ENCODE results near the gene PVALEF.

Gene PVALEF

DNA sequence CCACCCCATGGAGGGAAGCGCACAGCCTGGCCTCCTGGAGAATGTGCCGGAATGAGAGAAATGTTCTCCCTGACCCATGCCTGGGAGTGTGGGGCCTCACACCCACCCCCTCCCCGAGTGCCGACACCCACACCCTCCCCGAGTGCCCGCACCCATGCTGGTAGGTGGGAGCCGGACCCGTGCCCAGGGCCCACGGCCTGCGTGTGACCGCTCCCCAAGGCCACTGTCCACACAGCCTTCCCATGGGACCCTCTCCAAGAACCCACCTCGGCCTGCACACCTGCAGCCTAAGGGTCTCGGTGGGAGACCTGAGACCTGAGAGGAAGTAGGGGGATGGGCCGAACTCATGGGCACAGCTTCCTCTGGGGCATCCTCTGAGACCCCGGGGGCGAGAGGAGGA is 3.3 kb upstream of the PVALEF start:
- TF ChIP-seq, protein P1, sequence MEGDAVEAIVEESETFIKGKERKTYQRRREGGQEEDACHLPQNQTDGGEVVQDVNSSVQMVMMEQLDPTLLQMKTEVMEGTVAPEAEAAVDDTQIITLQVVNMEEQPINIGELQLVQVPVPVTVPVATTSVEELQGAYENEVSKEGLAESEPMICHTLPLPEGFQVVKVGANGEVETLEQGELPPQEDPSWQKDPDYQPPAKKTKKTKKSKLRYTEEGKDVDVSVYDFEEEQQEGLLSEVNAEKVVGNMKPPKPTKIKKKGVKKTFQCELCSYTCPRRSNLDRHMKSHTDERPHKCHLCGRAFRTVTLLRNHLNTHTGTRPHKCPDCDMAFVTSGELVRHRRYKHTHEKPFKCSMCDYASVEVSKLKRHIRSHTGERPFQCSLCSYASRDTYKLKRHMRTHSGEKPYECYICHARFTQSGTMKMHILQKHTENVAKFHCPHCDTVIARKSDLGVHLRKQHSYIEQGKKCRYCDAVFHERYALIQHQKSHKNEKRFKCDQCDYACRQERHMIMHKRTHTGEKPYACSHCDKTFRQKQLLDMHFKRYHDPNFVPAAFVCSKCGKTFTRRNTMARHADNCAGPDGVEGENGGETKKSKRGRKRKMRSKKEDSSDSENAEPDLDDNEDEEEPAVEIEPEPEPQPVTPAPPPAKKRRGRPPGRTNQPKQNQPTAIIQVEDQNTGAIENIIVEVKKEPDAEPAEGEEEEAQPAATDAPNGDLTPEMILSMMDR (IDR thresholded peaks at IDR 0.05; ENCODE audit: low read length) = no peak

DNA sequence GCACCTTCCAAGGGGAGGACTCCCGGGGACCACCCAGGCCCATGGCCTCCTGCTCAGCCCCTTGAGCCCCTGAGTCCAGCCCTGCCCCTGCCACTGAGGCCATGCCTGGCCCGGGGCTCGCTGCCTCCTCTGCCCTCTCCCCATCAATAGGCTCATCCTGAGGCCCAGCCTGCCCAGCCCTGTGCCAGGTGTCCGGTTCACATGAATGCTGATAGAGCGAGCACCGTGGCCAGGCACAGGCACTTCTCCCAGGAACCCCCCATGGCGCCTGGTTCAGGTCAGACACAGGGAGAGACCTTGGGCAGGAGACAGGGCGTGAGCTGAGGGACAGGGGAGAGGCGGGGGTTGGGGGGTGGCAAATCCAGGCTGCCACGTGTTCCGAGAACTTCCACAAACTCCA is 2.8 kb upstream of the PVALEF start:
- no peaks in the 10 kb centered on the region for H3F3A ChIP-seq (ENCODE audit: insufficient read depth, low read length)
- no peaks in the 10 kb centered on the region for H3K9me3 ChIP-seq (replicated peaks; ENCODE audit: insufficient read depth, low read length)
- H3K27ac ChIP-seq (ENCODE audit: low read length) = no peak overlapping the region
- H3K9ac ChIP-seq (ENCODE audit: low read length) = no peak overlapping the region
- no peak overlapping the region for H2AFZ ChIP-seq (ENCODE audit: low read length)
- TF ChIP-seq EZH2phosphoT487 (IDR thresholded peaks at IDR 0.05; ENCODE audit: low read length) (no peak), EZH2 (optimal IDR thresholded peaks at IDR 0.05; ENCODE audit: low read depth, low read length) (no peak)
- TF ChIP-seq, protein P1 (IDR thresholded peaks at IDR 0.05; ENCODE audit: low read length) = no peak
- H3K27me3 ChIP-seq (replicated peaks; ENCODE audit: insufficient read depth, low read length) = peaks cover 93% of the 10 kb centered on the region
- no peaks in the 10 kb centered on the region for H3K36me3 ChIP-seq (replicated peaks; ENCODE audit: insufficient read depth, low read length)
- H3K4me2 ChIP-seq (ENCODE audit: low read depth, low read length) = no peak overlapping the region
- H3K9me2 ChIP-seq (replicated peaks; ENCODE audit: insufficient read depth, low read length) = no peaks in the 10 kb centered on the region
- H3K4me3 ChIP-seq (ENCODE audit: low read length) = no peak overlapping the region
- no peaks in the 10 kb centered on the region for H3K4me1 ChIP-seq (ENCODE audit: low read length)
- no peak for DNase-seq
- H4K20me1 ChIP-seq (ENCODE audit: insufficient read depth, low read length) = no peaks in the 10 kb centered on the region
- H3K79me2 ChIP-seq (ENCODE audit: low read length) = no peaks in the 10 kb centered on the region

More for the DNA sequence above, 3.3 kb upstream of the PVALEF start:
- no peak overlapping the region for H2AFZ ChIP-seq (ENCODE audit: low read length)
- H4K20me1 ChIP-seq (ENCODE audit: insufficient read depth, low read length) = no peaks in the 10 kb centered on the region
- no peaks in the 10 kb centered on the region for H3F3A ChIP-seq (ENCODE audit: insufficient read depth, low read length)
- H3K4me3 ChIP-seq (ENCODE audit: low read length) = no peak overlapping the region
- no peaks in the 10 kb centered on the region for H3K79me2 ChIP-seq (ENCODE audit: low read length)
- no peaks in the 10 kb centered on the region for H3K9me3 ChIP-seq (replicated peaks; ENCODE audit: insufficient read depth, low read length)
- no peak overlapping the region for H3K27ac ChIP-seq (ENCODE audit: low read length)
- DNase-seq = no peak
- no peaks in the 10 kb centered on the region for H3K4me1 ChIP-seq (ENCODE audit: low read length)
- H3K4me2 ChIP-seq (ENCODE audit: low read depth, low read length) = no peak overlapping the region
- H3K27me3 ChIP-seq (replicated peaks; ENCODE audit: insufficient read depth, low read length) = peaks cover 93% of the 10 kb centered on the region
- no peaks in the 10 kb centered on the region for H3K9me2 ChIP-seq (replicated peaks; ENCODE audit: insufficient read depth, low read length)
- H3K9ac ChIP-seq (ENCODE audit: low read length) = no peak overlapping the region
- H3K36me3 ChIP-seq (replicated peaks; ENCODE audit: insufficient read depth, low read length) = no peaks in the 10 kb centered on the region

DNA sequence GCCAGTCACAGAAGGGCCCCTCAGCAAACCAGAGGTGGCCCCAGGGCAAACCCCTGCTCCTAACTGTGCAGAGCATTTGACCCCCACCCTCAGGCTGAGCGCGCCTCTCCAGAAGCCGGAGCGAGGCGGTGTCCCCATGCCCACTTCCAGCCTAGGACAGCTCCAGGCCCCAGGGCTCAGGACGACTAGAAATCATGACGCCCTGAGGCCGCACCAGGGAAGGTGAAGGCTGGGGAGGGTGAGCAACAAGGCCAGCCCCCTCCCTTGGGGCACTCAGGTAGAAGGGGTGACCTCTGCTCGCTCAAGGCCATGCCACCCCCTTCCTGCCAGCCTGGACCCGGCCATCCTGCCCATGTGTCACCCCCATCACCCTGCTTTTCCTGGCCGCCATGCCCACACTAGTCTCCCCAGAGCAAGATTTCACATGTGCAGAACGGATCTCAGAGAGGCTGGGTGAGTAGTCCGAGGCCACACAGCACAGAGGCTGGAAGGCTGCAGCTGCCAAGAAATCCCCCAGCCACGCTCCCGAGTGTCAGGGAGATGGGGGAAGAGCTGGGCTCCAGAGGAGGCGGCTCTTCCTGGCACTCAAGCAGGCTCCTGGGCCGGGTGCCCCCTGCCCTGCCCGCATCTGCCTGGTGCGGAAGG is 2.1 kb upstream of the PVALEF start:
- H3K27me3 ChIP-seq (replicated peaks; ENCODE audit: insufficient read depth, low read length) = peaks cover 93% of the 10 kb centered on the region

More for the DNA sequence above, 2.1 kb upstream of the PVALEF start:
- no peaks in the 10 kb centered on the region for H3K4me1 ChIP-seq (ENCODE audit: low read length)
- DNase-seq = no peak
- H2AFZ ChIP-seq (ENCODE audit: low read length) = no peak overlapping the region
- H3K36me3 ChIP-seq (replicated peaks; ENCODE audit: insufficient read depth, low read length) = no peaks in the 10 kb centered on the region
- H4K20me1 ChIP-seq (ENCODE audit: insufficient read depth, low read length) = no peaks in the 10 kb centered on the region
- H3K9ac ChIP-seq (ENCODE audit: low read length) = no peak overlapping the region
- H3K9me3 ChIP-seq (replicated peaks; ENCODE audit: insufficient read depth, low read length) = no peaks in the 10 kb centered on the region
- H3K4me3 ChIP-seq (ENCODE audit: low read length) = no peak overlapping the region
- no peak overlapping the region for H3K27ac ChIP-seq (ENCODE audit: low read length)
- H3K79me2 ChIP-seq (ENCODE audit: low read length) = no peaks in the 10 kb centered on the region
- no peak overlapping the region for H3K4me2 ChIP-seq (ENCODE audit: low read depth, low read length)
- no peaks in the 10 kb centered on the region for H3K9me2 ChIP-seq (replicated peaks; ENCODE audit: insufficient read depth, low read length)
- no peak for TF ChIP-seq EZH2phosphoT487 (IDR thresholded peaks at IDR 0.05; ENCODE audit: low read length)
- TF ChIP-seq, protein P1 (IDR thresholded peaks at IDR 0.05; ENCODE audit: low read length) = no peak
- no peak for TF ChIP-seq EZH2 (optimal IDR thresholded peaks at IDR 0.05; ENCODE audit: low read depth, low read length)
- no peaks in the 10 kb centered on the region for H3F3A ChIP-seq (ENCODE audit: insufficient read depth, low read length)

Data from MM.1S (cell line).